Parathyroid adenoma (tissue), 2 donors: Measurements from ENCODE around the gene DLG1.

ENCODE experiments used
- H2AFZ ChIP-seq: fragments of 300-600 bp; sonication (generic); one replicate; pipeline ENCODE4 v1.7.0; 2017; ENCODE audit warnings: antibody characterized with exemption, mild to moderate bottlenecking
- H3K27ac ChIP-seq: fragments of 300-600 bp; sonication (generic); one replicate; pipeline ENCODE4 v1.7.0; 2017
- H3K27me3 ChIP-seq: fragments of 300-600 bp; sonication (generic); one replicate; pipeline ENCODE4 v1.7.0; 2017; ENCODE audit warnings: low read length; ENCODE audit not compliant: control insufficient read depth, insufficient read depth
- H3K36me3 ChIP-seq: fragments of 300-600 bp; sonication (generic); one replicate; pipeline ENCODE4 v1.7.0; 2017; ENCODE audit warnings: low read length; ENCODE audit not compliant: control insufficient read depth, insufficient read depth
- H3K4me1 ChIP-seq: fragments of 300-600 bp; sonication (generic); one replicate; pipeline ENCODE4 v1.7.0; 2017; ENCODE audit warnings: control low read depth
- H3K4me2 ChIP-seq: fragments of 300-600 bp; sonication (generic); one replicate; pipeline ENCODE4 v1.7.0; 2017; ENCODE audit warnings: low read length
- H3K4me3 ChIP-seq: fragments of 300-600 bp; sonication (generic); one replicate; pipeline ENCODE4 v1.7.0; 2017; ENCODE audit warnings: low read depth, low read length
- H3K79me2 ChIP-seq: fragments of 300-600 bp; sonication (generic); one replicate; pipeline ENCODE4 v1.7.0; 2017; ENCODE audit warnings: control low read depth
- H3K9ac ChIP-seq: fragments of 300-600 bp; sonication (generic); one replicate; pipeline ENCODE4 v1.7.0; 2017; ENCODE audit warnings: mild to moderate bottlenecking
- H3K9me3 ChIP-seq: fragments of 300-600 bp; sonication (generic); one replicate; pipeline ENCODE4 v1.7.0; 2017; ENCODE audit warnings: low read length; ENCODE audit not compliant: control insufficient read depth
- CTCF ChIP-seq: fragments of 300-600 bp; sonication (generic); IDR thresholded peaks from one replicate; pipeline ENCODE4 v1.7.0; 2017; ENCODE audit warnings: antibody characterized with exemption, mild to moderate bottlenecking
- donor health status: primary hyperparathyroidism.

DLG1 gene

GRCh38 chr3:197298945-197299854 is 788 bp upstream of the DLG1 start:
- TF ChIP-seq CTCF = no peak
- Histone ChIP-seq H3K27ac (peak overlapping the region; percentile 67), H3K4me2 (peak overlapping the region; percentile 90), H3K9me3 (no peaks in the 10 kb centered on the region), H3K4me1 (peaks cover 4% of the 10 kb centered on the region), H3K79me2 (no peaks in the 10 kb centered on the region), H3K9ac (no peak overlapping the region), H2AFZ (peak overlapping the region; percentile 98), H3K27me3 (no peaks in the 10 kb centered on the region), H3K4me3 (peak overlapping the region; percentile 73), H3K36me3 (no peaks in the 10 kb centered on the region)

GRCh38 chr3:197297476-197298340 is 704 bp downstream of the DLG1 start:
- no peak for TF ChIP-seq CTCF
- H3K4me1 ChIP-seq = peaks cover 4% of the 10 kb centered on the region
- H3K9ac ChIP-seq = no peak overlapping the region
- H2AFZ ChIP-seq = peak overlapping the region; percentile 98
- H3K27ac ChIP-seq = peak overlapping the region; percentile 59
- H3K4me3 ChIP-seq = peak overlapping the region; percentile 73
- H3K79me2 ChIP-seq = no peaks in the 10 kb centered on the region
- no peaks in the 10 kb centered on the region for H3K27me3 ChIP-seq
- H3K36me3 ChIP-seq = no peaks in the 10 kb centered on the region
- H3K4me2 ChIP-seq = peak overlapping the region; percentile 90
- H3K9me3 ChIP-seq = no peaks in the 10 kb centered on the region

- Histone ChIP-seq H3K4me3 (peak overlapping the region; percentile 73), H3K9me3 (no peaks in the 10 kb centered on the region), H3K4me2 (peak overlapping the region; percentile 90), H3K9ac (no peak overlapping the region), H3K36me3 (no peaks in the 10 kb centered on the region), H3K27me3 (no peaks in the 10 kb centered on the region), H3K4me1 (peaks cover 4% of the 10 kb centered on the region), H3K27ac (peak overlapping the region; percentile 59), H2AFZ (peak overlapping the region; percentile 98), H3K79me2 (no peaks in the 10 kb centered on the region)
- no peak for TF ChIP-seq CTCF
Observed at GRCh38 chr3:197297002-197297401, 1.4 kb downstream of the DLG1 start.

- no peak for TF ChIP-seq CTCF
- Histone ChIP-seq H3K9ac (no peak overlapping the region), H3K9me3 (no peaks in the 10 kb centered on the region), H3K36me3 (no peaks in the 10 kb centered on the region), H3K4me1 (peaks cover 4% of the 10 kb centered on the region), H3K4me2 (peak overlapping the region; percentile 90), H3K79me2 (no peaks in the 10 kb centered on the region), H2AFZ (no peak overlapping the region), H3K27ac (no peak overlapping the region), H3K27me3 (no peaks in the 10 kb centered on the region), H3K4me3 (peak overlapping the region; percentile 73)
Observed at GRCh38 chr3:197296545-197296944, 1.9 kb downstream of the DLG1 start.
